Kidney (tissue), 14 donors: ENCODE results near the gene LAMA4. TPM values are rescaled to one million over a fixed set of nuclear protein-coding genes. Genes with fewer than 3 reads are reported as not detected.

Experiments used
- DNase-seq, 5 donors: peaks; one replicate each; pipeline ENCODE4 v3.0.0-alpha.2; 2013 to 2020
- FAIRE-seq: peaks from 2 replicates; lab custom pipeline; 2012; peaks lifted over from hg19 to GRCh38; lab: Jason Lieb, UNC
- H3K27ac ChIP-seq, 2 donors: one replicate each; pipeline ENCODE4 v1.7.0; 2013; ENCODE audit warnings: low read depth in 2 of 2, low read length in 2 of 2, inconsistent platforms in 1 of 2
- H3K27me3 ChIP-seq: one replicate; pipeline ENCODE4 v1.7.1; 2013; ENCODE audit warnings: low read length, inconsistent platforms; ENCODE audit not compliant: control insufficient read depth, insufficient read depth
- H3K36me3 ChIP-seq, 3 donors: one replicate each; pipeline versions ENCODE4 v1.7.0 to v1.7.1; 2013; ENCODE audit warnings: low read length in 3 of 3, control low read depth in 1 of 3, inconsistent platforms in 1 of 3; ENCODE audit not compliant: insufficient read depth in 3 of 3, control insufficient read depth in 2 of 3
- H3K4me1 ChIP-seq, 3 donors: one replicate each; pipeline versions ENCODE4 v1.7.0 to v1.7.1; 2013; ENCODE audit warnings: low read length in 3 of 3, inconsistent platforms in 1 of 3, low read depth in 1 of 3; ENCODE audit not compliant: control insufficient read depth in 2 of 3, insufficient read depth in 2 of 3
- H3K4me3 ChIP-seq, 3 donors: one replicate each; pipeline versions ENCODE4 v1.7.0 to v1.8.1; 2013; ENCODE audit warnings: low read length in 3 of 3, control low read depth in 1 of 3, inconsistent platforms in 1 of 3
- H3K9ac ChIP-seq, 3 donors: one replicate each; pipeline versions ENCODE4 v1.7.0 to v1.7.1; 2013; ENCODE audit warnings: low read length in 3 of 3, control low read depth in 1 of 3, inconsistent platforms in 1 of 3
- H3K9me3 ChIP-seq, 3 donors: one replicate each; pipeline versions ENCODE4 v1.7.0 to v1.7.1; 2013; ENCODE audit warnings: low read length in 3 of 3, control low read depth in 1 of 3, inconsistent platforms in 1 of 3; ENCODE audit not compliant: control insufficient read depth in 2 of 3, insufficient read depth in 1 of 3
- intact Hi-C: fragments of 100-400 bp; cut with DNase I; formaldehyde crosslinking; loops from one replicate; pipeline ENCODE4 v1.11.1; 2022
- polyA plus RNA-seq: library from polyadenylated mRNA; stranded (reverse); fragments of 350-450 nt; fragmentation: Illumina TruSeq; extraction: RNeasy Lipid Tissue Mini Kit (QIAGEN cat#74804); gene quantifications from one replicate; pipeline ENCODE4 v1.2.3, GENCODE V29; 2014; ENCODE audit warnings: low read depth, low replicate concordance; ENCODE audit not compliant: insufficient read depth
- total RNA-seq: library from RNA; stranded (reverse); fragmentation: NEBNext Ultra II Directional; extraction: Animal tissue kit (Norgen Biotek cat#: 25700); gene quantifications from one replicate; pipeline ENCODE4 v1.2.1, GENCODE V29; 2021
- TF ChIP-seq, protein P1 (sequence below): IDR thresholded peaks from 3 replicates; pipeline ENCODE4 v1.5.1; 2012; ENCODE audit warnings: mild to moderate bottlenecking, moderate library complexity, borderline replicate concordance; ENCODE audit not compliant: insufficient read depth; ENCODE audit errors: extremely low read depth
- donor health status: control.
- donor health status: control.
- donor health status: control.
- donor health status: control.
- donor health status: control.
- donor health status: DM: yes; HTN: yes; CAD: no.
- donor health status: Normal renal cell carcinoma (clear cell type).

LAMA4 gene
- total and polyA plus RNA-seq, 2 donors from 2014 or later = 5.6 to 20.7 TPM

DNA sequence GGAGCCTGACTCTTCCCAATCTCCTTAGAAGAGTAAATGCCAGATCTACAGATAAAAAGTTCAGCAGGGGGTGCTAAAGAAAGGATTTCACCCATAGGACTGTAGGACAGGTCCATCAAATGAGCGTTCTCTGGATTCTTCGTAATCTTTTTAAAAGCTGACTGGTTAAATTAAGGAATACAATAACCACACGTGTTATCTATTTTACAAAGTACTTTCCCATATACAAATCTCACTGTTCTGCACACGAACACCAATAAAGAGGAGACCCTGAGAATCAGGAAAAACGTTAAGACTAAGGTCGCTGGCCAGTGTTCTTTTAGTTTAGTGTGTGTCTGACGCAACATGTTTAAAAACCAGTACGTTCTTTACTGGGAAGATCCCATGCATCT is 167.6 kb downstream of the LAMA4 start:
- Histone ChIP-seq H3K27ac (peak overlapping the region; percentile 61 to 87), H3K4me3 (peak overlapping the region; percentile 86 to 92 (median 89)), H3K36me3 (peaks cover 0 to 11% (median 0%) of the 10 kb centered on the region in 3 donors), H3K9me3 (no peaks in the 10 kb centered on the region), H3K9ac (peak overlapping the region; percentile 78 to 85 (median 78)), H3K4me1 (peaks cover 0 to 5% (median 3%) of the 10 kb centered on the region in 3 donors), H3K27me3 (no peaks in the 10 kb centered on the region)
- intact Hi-C loops = no loop called here
- FAIRE-seq = no peak
- DNase-seq = peak in 2 of 5 donors; percentile 72 to 78
- TF ChIP-seq, protein P1, sequence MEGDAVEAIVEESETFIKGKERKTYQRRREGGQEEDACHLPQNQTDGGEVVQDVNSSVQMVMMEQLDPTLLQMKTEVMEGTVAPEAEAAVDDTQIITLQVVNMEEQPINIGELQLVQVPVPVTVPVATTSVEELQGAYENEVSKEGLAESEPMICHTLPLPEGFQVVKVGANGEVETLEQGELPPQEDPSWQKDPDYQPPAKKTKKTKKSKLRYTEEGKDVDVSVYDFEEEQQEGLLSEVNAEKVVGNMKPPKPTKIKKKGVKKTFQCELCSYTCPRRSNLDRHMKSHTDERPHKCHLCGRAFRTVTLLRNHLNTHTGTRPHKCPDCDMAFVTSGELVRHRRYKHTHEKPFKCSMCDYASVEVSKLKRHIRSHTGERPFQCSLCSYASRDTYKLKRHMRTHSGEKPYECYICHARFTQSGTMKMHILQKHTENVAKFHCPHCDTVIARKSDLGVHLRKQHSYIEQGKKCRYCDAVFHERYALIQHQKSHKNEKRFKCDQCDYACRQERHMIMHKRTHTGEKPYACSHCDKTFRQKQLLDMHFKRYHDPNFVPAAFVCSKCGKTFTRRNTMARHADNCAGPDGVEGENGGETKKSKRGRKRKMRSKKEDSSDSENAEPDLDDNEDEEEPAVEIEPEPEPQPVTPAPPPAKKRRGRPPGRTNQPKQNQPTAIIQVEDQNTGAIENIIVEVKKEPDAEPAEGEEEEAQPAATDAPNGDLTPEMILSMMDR = peak; percentile 15

DNA sequence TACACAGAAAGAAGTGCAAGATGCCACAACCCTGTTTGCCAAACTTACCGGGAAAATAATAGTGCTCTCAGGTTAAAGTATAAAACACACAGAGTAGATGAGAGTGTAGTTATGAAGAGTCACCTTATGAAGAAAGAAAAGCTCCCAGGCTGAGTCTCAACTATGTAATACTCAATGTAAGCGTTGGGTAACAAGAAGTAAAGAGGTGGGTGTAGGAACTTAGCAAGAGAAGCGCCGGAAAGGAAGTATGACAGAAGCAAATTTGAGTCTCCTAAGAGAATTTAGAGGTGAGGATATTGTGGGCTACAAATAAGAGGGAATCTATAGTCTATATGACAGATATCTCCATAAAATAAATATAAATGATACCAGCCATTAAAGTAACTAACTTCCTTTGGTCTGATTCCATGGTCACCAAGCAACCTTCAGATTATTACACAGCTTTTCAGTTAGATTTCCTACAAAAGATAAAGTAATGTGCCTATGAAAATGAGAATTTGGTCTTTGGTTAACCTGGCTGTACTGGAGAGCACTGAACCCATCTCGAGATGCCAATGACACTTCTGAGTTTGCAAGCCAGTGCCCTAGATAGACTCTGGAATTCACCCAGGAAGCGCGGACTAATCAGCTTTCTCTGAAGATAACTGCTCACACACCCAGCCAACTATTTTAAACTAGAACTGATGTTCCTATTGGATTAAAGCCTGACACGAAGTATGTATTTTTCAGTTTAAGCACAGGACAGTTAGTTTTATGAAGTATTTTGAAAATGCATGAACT is 168.9 kb downstream of the LAMA4 start:
- FAIRE-seq (no peak), DNase-seq (no peak)
- Histone ChIP-seq H3K9ac (no peak overlapping the region), H3K36me3 (peaks cover 0 to 15% (median 0%) of the 10 kb centered on the region in 3 donors), H3K4me3 (no peak overlapping the region), H3K9me3 (no peaks in the 10 kb centered on the region), H3K27ac (no peak overlapping the region), H3K4me1 (peaks cover 0 to 5% (median 3%) of the 10 kb centered on the region in 3 donors), H3K27me3 (no peaks in the 10 kb centered on the region)
- TF ChIP-seq, protein P1 = no peak
- intact Hi-C loops = no loop called here

DNA sequence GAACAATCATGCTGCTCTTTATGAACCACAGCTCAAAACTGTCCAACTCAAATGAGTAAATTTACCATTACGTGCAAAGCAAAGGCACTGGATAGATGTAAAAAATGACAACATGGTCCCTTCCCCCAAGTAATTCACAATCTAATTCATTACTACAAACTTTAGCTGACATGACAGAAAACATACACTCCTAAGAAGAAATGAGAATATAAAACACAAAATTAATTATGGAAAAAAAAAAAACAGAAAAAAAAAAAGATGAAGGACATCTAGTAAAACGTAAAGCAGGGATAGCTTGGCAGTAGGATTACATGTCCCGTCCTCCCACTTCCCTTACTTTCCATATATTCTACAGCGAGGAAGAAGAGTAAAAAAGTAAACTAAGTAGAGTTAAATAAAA is 172.8 kb downstream of the LAMA4 start:
- peaks cover 0 to 28% (median 3%) of the 10 kb centered on the region in 3 donors for H3K36me3 ChIP-seq
- DNase-seq (no peak), FAIRE-seq (no peak)
- peaks cover 0 to 5% (median 0%) of the 10 kb centered on the region in 3 donors for H3K4me1 ChIP-seq
- intact Hi-C loops = no loop called here
- H3K4me3 ChIP-seq = no peak overlapping the region
- H3K27ac ChIP-seq = no peak overlapping the region
- H3K9ac ChIP-seq = no peak overlapping the region
- H3K9me3 ChIP-seq = no peaks in the 10 kb centered on the region
- TF ChIP-seq, protein P1 = no peak
- H3K27me3 ChIP-seq = no peaks in the 10 kb centered on the region
